AG09309 (cell line): ENCODE results near the gene RNMT.

Experiments
- DNase-seq: peaks from one replicate; pipeline ENCODE4 v3.0.0-alpha.2; 2010; ENCODE audit warnings: low read depth
- H3K4me3 ChIP-seq: 2 replicates; pipeline ENCODE4 v1.5.1; 2011; ENCODE audit warnings: mild to moderate bottlenecking, low read depth, low read length, moderate library complexity; ENCODE audit not compliant: control insufficient read depth
- CTCF ChIP-seq: IDR thresholded peaks from 2 replicates; pipeline ENCODE4 v1.5.1; 2011; ENCODE audit warnings: mild to moderate bottlenecking, low read depth, low read length, inconsistent platforms; ENCODE audit not compliant: insufficient read depth, control insufficient read depth; ENCODE audit errors: missing control alignments

Gene RNMT

GRCh38 chr18:13810950-13811485, 84.5 kb downstream of the RNMT start:
- H3K4me3 ChIP-seq, result no peak overlapping the region
- DNase-seq, result no peak
- no peak for TF ChIP-seq CTCF

DNA sequence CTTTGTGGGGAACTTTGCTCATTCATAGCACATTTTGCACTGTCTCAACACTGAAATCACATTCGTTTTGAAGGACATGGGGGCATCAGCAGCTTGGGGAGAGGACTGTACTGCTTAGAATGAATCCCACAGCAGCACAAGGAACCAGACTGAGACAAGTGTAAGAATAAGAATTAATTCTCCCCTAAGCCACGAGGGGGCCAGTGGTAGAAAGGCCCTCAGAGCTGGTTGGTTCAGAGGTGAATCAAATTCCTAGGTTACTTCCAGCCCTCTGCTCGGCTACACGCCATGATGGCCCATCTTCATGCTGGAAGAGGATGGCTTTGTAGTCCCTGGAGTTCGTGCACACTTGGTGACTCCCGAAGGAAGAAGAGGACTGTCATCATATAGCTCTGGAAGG, 85.5 kb downstream of the RNMT start:
- DNase-seq, result no peak
- no peak overlapping the region for H3K4me3 ChIP-seq
- TF ChIP-seq CTCF, result peak; percentile 34

DNA sequence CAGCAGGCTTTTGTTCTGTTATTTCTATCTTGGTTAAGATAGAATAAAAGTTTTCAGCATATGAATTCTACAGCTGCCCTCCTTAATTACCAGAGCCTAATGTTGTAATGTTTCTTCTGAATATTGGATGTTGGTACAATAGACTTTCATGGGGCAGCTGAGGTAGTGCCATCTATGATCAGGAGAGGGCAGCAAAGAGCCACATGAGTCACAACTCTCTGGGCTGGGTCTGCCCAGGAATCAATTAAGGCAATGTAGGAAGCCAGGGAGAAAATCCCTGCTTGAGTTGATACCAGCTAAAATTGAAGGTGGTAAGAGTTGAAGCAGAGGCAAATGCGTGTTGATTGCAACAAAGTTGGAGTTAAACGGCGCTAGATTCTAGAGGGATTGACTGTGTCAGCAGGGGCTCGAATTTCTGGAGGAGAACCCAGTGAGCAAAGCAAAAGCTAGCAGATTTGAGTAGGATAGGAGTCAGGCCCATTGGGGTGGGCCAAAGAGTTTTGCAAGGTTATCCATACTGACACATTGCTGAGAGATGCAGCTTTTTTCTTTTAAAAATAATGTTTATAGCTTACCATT, 86.9 kb downstream of the RNMT start:
- TF ChIP-seq CTCF, result peak; percentile 90
- H3K4me3 ChIP-seq, result no peak overlapping the region
- DNase-seq, result no peak
